HG03025 (cell line): Measurements from ENCODE around the gene MKNK1.

Experiments used
- ATAC-seq: cut with Tn5 transposase; IDR thresholded peaks from one replicate; pipeline ENCODE4 v1.9.1; 2021; ENCODE audit warnings: mild to moderate bottlenecking, moderate library complexity; ENCODE audit not compliant: unreplicated experiment, low FRiP score

MKNK1 gene

DNA sequence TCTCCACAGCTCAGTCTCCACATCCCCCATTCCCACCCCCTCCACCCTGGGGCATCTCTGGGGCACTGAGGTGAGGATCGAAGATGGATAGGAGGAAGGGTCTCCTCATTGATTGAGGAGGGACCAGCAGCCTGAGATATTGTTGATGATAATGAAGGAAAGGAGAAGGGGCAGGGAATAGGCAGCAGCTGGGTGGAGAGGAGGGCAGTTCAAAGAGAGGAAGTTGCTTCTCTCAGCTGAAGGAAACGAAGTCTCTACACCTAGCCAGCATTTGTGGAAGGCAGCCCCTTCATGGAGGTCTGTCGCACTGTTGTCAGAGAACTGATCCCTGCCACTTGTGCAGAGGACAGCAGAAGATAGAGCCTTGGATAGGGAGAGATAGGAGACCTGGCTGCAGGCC, 58.3 kb downstream of the MKNK1 start:
- no peak for ATAC-seq

DNA sequence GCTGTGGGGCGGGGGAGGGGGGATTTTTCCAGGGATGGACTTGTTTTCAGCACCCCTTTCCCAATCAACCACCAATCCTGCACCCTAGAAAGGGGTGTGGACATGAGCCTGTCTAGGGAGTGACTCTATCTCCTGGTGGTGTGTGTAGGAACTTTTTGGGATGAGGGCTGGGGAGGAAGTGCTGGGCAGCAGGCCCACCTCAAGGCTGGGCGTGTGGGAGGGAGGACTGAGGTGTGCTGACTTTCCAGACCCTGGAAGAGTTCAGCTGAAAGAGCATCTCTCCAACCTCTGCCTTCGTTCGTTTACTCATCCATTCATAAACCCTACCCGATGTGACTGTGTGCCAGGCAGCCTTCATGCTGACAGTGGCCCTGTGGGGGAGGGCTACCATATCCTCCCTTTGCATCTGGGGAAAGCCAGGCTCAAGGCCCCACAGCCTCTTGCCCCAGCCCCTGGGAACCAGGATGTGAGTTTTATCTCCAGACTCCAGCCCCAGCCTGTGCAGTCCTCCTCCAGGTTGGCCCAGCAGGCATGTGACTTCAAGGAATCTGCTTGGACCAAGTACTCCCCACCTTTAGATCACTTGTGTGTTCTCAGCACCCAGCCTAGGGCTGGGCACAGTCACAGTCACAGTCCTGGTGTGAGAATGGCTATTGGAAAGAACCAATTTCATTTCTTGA, 59.4 kb downstream of the MKNK1 start:
- no peak for ATAC-seq

DNA sequence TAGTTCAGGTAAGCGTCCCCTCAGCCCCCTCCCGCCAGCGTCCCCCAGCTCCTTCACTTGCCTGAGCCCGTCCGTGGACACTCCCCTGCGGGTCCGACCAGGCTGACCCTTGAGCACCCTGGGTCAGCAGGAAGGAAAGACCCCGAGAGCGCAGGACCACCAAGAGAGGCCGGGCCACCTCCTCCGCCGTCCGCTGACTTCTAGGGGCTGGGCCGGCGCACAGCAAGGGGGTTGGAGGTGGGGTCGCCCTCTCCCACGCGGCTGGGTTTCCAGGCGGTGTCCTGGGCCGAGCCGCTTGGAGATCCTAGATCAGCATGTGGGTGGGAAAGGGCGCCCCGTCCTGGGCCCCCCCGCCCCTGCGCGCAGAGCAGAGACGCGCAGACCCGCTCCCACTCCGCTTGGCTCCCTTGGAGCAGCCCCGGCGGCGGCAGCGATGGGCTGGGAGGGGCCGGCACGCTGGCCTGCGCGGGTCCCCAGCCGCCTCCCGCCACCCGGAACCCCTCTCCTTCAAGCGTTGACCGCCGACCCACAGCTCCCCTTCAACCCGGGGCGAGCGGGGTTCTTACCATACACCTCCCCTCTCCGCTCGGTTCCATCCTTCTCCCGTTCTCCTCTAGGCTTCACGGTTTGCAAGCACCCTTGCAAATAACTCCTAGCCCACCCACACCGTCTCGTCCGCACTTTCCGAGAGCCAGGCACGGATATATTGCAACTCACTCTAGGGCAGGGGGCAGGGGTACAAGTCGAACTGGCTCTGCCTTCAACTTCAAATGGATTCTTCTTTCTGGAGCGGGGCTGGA, 60.1 kb downstream of the MKNK1 start:
- no peak for ATAC-seq

GRCh38 chr1:46543382-46543760, 60.7 kb downstream of the MKNK1 start:
- ATAC-seq = no peak

DNA sequence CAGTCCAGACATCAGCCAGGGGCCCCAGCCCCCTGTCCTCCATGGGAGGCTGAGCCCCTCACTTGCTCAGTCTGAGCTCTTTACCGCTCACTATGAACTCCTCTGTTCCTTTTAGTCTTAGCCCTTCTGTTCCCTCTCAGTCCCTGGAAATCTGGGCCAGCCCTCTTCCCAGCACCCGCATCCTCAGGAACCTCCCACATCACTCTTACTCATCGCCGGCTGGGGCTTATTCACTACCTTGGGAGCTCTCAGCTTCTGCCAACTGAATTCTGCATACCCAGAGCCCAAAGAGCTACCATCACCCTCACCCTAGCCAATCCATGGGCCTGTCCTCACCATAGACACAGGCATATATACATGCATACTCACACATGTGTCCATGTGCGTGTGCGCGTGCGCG, 64.1 kb downstream of the MKNK1 start:
- ATAC-seq = no peak

- no peak for ATAC-seq
These were observed 65.9 kb downstream of the MKNK1 start for GRCh38 chr1:46538147-46538546.

DNA sequence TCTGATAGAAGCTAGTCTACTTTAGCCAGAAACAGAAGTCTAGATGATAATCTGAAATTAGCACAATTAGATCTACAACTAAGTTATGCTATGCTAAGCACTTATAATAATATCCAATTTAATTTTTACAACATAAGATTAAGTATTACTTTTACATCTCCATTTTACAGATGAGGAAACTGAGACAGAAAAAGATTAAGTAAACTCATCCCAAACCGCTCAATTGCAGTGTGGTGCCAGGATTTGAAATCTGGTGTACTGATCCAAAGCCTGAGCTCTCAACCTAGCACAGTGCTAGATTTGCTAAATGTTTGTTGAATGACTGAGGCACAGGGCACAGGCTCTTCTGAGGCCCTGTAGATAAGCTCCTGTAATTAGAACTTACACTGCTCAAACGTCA, 66.4 kb downstream of the MKNK1 start:
- no peak for ATAC-seq

DNA sequence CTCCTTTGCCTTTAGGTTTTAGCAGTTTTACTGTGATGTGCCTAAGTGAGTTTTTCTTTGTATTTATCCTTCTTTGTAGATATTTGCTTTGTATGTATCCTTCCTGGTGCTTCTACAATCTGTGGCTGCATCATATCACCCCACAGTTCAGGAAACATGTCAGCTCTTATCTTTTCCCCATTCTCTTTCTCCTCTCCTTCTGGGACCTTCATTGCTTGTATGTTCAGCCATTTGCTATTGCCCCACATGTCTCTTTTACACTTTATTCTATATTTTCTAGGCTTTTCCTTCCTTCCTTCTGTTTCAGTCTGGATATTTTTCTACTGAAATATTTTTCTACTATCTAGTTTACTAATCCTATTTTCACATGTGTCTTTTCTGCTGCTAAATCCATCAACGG, 67.5 kb downstream of the MKNK1 start:
- ATAC-seq = no peak

GRCh38 chr1:46535063-46535462, 69.0 kb downstream of the MKNK1 start:
- no peak for ATAC-seq

- no peak for ATAC-seq
These were observed 70.7 kb downstream of the MKNK1 start for GRCh38 chr1:46533179-46533864.

- no peak for ATAC-seq
These were observed 71.4 kb downstream of the MKNK1 start for GRCh38 chr1:46532498-46533178.

GRCh38 chr1:46532095-46532494, 72.0 kb downstream of the MKNK1 start:
- ATAC-seq = no peak

- ATAC-seq = no peak
These were observed 73.2 kb downstream of the MKNK1 start for GRCh38 chr1:46530791-46531409.

DNA sequence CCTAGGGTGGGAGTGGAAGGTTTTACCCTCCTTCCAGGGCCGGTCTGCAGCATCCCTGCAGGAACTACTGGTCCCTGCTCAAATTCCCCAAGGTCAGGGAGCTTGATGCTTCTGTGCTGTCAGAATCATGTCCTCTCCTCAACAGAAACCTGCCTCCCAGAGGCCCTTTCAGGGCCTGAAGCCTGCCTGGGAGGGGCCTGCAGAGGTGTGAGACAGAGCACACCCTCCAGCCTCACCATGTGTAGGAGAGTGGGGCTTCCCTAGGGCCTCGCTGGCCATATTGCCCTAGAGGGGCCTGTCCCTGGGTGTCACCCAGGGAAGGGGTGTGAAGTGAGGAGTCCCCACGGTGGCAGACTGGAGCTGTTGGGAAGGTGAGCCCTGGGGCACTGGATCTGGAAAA, 73.8 kb downstream of the MKNK1 start:
- ATAC-seq = no peak

GRCh38 chr1:46529031-46529630, 74.9 kb downstream of the MKNK1 start:
- ATAC-seq = no peak

GRCh38 chr1:46528297-46528955, 75.6 kb downstream of the MKNK1 start:
- ATAC-seq = no peak

DNA sequence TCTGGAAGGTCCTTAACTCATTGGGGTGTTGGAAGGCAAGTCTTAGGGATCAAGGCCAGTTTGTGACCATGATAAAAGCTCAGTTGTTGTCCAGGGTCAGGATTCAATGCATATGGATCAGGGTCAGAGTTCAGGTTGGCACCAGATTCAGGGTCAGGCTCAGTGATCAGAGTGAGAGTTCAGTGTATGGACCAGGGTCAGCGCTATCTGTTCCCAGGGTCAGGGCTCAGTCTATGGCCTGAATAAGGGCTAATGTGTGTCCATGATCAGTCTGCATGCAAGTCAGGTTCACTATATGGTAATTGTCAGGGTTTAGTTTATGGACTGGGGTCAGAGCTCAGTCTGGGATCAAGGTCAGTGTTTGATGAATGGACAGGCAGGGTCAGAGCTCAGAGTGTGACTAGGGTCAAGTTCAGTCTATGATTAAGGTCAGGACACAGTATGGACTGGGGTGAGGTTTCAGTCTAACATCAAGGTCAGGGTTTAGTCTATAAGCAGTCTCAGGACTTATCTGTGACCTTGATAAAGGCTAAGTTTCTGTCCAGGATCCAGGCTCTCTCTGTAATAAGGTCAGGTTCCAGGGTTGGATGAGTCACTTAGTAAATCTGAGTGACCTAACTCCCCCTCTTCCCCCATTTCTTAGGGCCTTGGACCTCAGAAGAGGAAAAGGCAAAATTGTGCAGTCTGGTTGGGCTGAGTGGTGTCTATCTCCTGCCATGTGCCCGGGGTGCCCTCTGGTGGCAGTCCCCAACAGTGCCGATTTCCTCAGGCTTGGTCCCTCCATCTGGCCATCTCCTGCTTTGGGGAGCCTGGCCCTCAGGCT, 76.4 kb downstream of the MKNK1 start:
- no peak for ATAC-seq

DNA sequence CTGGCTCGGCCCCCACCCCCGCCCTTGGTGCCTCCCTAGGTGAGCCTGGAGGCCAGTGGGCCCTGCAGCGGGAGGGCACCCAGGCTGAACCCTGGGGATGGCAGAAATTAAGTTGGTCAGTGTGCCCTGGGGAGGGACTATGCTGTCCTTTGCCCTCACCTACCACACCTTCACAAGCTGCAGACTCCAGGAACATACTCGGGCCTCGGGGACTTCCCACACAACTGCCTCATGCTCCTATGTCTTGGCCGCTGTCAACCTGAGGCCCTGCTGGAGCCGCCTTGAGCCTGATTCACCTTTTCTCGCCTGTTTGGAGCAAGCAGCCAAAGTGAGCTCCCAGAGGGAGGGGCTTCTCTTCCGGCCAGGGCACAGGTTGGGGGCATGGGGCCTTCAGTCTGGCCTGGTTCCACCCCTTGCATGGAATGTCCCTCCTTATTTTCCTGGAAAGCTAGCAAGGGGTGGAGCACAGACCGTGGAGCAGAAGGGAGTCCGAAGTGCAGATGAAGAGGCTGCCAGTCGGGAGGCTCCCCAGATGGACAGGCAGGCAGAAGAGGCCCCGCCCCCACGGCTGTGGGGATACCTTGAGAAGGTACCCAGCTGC, 77.3 kb downstream of the MKNK1 start:
- ATAC-seq = no peak
